Neuronal stem cell (in vitro differentiated cells): ENCODE measurements around the gene DCP1A.

Experiments used
- DNase-seq: peaks from one replicate; pipeline ENCODE4 v3.0.0-alpha.2; 2013; ENCODE audit warnings: low spot score
- H2AFZ ChIP-seq: one replicate; pipeline ENCODE4 v1.6.1; 2013; ENCODE audit warnings: mild to moderate bottlenecking, low read length, inconsistent platforms
- H2AK5ac ChIP-seq: 2 replicates; pipeline ENCODE4 v1.6.1; 2013; ENCODE audit warnings: low read depth, mild to moderate bottlenecking, inconsistent platforms, low read length, moderate library complexity, mixed read lengths
- H2BK120ac ChIP-seq: 2 replicates; pipeline ENCODE4 v1.6.1; 2013; ENCODE audit warnings: low read depth, mild to moderate bottlenecking, inconsistent platforms, low read length, moderate library complexity, mixed read lengths
- H2BK12ac ChIP-seq: one replicate; pipeline ENCODE4 v1.6.1; 2013; ENCODE audit warnings: low read length, inconsistent platforms
- H2BK15ac ChIP-seq: 2 replicates; pipeline ENCODE4 v1.6.1; 2013; ENCODE audit warnings: mild to moderate bottlenecking, low read length, inconsistent platforms, mixed read lengths
- H2BK5ac ChIP-seq: one replicate; pipeline ENCODE4 v1.6.1; 2013; ENCODE audit warnings: inconsistent platforms, mild to moderate bottlenecking, low read length, moderate library complexity
- H3K14ac ChIP-seq: one replicate; pipeline ENCODE4 v1.6.1; 2013; ENCODE audit warnings: low read length, inconsistent platforms
- H3K18ac ChIP-seq: 2 replicates; pipeline ENCODE4 v1.6.1; 2013; ENCODE audit warnings: low read length, inconsistent platforms
- H3K23ac ChIP-seq: 2 replicates; pipeline ENCODE4 v1.6.1; 2013; ENCODE audit warnings: low read depth, mild to moderate bottlenecking, mixed read lengths, low read length, inconsistent platforms; ENCODE audit not compliant: poor library complexity
- H3K27ac ChIP-seq: replicated peaks from 3 replicates; pipeline ENCODE4 v1.5.1; 2013; ENCODE audit warnings: low read length, inconsistent platforms
- H3K27me3 ChIP-seq, 3 experiments: 2 replicates each; pipeline ENCODE4 v1.6.1; 2013; ENCODE audit warnings: low read length in 3 of 3, mild to moderate bottlenecking in 2 of 3, inconsistent platforms in 1 of 3, low read depth in 1 of 3, mixed read lengths in 1 of 3, moderate library complexity in 1 of 3; ENCODE audit not compliant: control insufficient read depth in 3 of 3, insufficient read depth in 3 of 3
- H3K36me3 ChIP-seq, 2 donors: replicated peaks in 1 of 2; 2 replicates each; pipeline ENCODE4 v1.6.1; 2013; ENCODE audit warnings: low read length in 2 of 2; ENCODE audit not compliant: control insufficient read depth in 2 of 2, insufficient read depth in 2 of 2
- H3K4ac ChIP-seq: 2 replicates; pipeline ENCODE4 v1.6.1; 2013; ENCODE audit warnings: inconsistent platforms, mild to moderate bottlenecking, low read length, moderate library complexity
- H3K4me1 ChIP-seq, 2 donors: 1 replicate in 1 of 2; 2 replicates in 1 of 2; pipeline ENCODE4 v1.6.1; 2013; ENCODE audit warnings: low read length in 2 of 2, low read depth in 1 of 2; ENCODE audit not compliant: control insufficient read depth in 2 of 2, insufficient read depth in 1 of 2
- H3K4me2 ChIP-seq: one replicate; pipeline ENCODE4 v1.6.1; 2013; ENCODE audit warnings: mild to moderate bottlenecking, low read length, inconsistent platforms; ENCODE audit not compliant: insufficient read depth, poor library complexity, severe bottlenecking
- H3K4me3 ChIP-seq, 2 donors: 2 replicates each; pipeline ENCODE4 v1.5.1; 2013; ENCODE audit warnings: low read length in 2 of 2, mild to moderate bottlenecking in 2 of 2, inconsistent platforms in 1 of 2, moderate library complexity in 1 of 2
- H3K79me1 ChIP-seq: one replicate; pipeline ENCODE4 v1.6.1; 2013; ENCODE audit warnings: low read depth, mild to moderate bottlenecking, inconsistent platforms, low read length, moderate library complexity
- H3K9ac ChIP-seq: one replicate; pipeline ENCODE4 v1.6.1; 2013; ENCODE audit warnings: mild to moderate bottlenecking, low read depth, low read length, inconsistent platforms; ENCODE audit not compliant: poor library complexity
- H3K9me3 ChIP-seq, 2 donors: replicated peaks in 1 of 2; 2 replicates each; pipeline versions ENCODE3 to v1.6.1; 2013; ENCODE audit warnings: low read length in 2 of 2, mild to moderate bottlenecking in 2 of 2, inconsistent platforms in 1 of 2, low read depth in 1 of 2, mixed read lengths in 1 of 2, moderate library complexity in 1 of 2; ENCODE audit not compliant: control insufficient read depth in 2 of 2, insufficient read depth in 1 of 2
- H4K8ac ChIP-seq: one replicate; pipeline ENCODE4 v1.6.1; 2013; ENCODE audit warnings: low read depth, mild to moderate bottlenecking, inconsistent platforms, low read length, moderate library complexity
- H4K91ac ChIP-seq: one replicate; pipeline ENCODE4 v1.6.1; 2013; ENCODE audit warnings: low read length, low read depth, mild to moderate bottlenecking, inconsistent platforms; ENCODE audit not compliant: poor library complexity
- WGBS, 2 donors: extraction: QIAGEN DNeasy Blood & Tissue Kit; methylation state at CpG; one replicate each; pipeline ENCODE4 v1.1.7; 2013; ENCODE audit warnings: missing lambda C conversion rate in 2 of 2, mixed read lengths in 1 of 2; ENCODE audit not compliant: insufficient read length in 2 of 2, insufficient replicate concordance in 1 of 2; ENCODE audit errors: extremely low coverage in 2 of 2; 5-methylcytosine and 5-hydroxymethylcytosine counted together

The DCP1A gene

DNA sequence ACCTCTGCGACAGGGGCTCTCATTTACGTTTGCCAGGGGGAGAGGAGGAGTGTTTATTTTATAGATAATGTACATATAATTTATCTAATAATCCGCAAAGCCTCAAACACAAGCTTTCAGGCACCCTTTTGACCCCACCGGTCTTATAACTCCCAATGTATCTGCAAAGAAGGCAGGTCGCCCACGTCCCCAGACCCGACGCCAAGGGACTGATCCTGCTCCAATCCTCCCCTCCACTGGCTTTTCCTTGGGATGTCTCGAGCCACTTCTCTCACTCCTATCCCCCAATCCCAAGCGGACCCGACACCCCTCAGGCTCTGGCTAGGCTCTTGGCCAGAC, 452 bp downstream of the DCP1A start:
- H2AFZ ChIP-seq, result peak overlapping the region; percentile 91
- H3K23ac ChIP-seq, result no peak overlapping the region
- no peak overlapping the region for H3K14ac ChIP-seq
- WGBS, 2 donors, result no CpG with 5 or more reads among the region's 11 CpGs
- H4K8ac ChIP-seq, result no peak overlapping the region
- H3K36me3 ChIP-seq, result peaks cover 4 to 30% of the 10 kb centered on the region in 2 donors
- no peak overlapping the region for H2BK15ac ChIP-seq
- H2BK12ac ChIP-seq, result no peak overlapping the region
- H3K27ac ChIP-seq, result peak overlapping the region; percentile 90
- H2BK120ac ChIP-seq, result no peak overlapping the region
- peak overlapping the region; percentile 64 for H3K4me2 ChIP-seq
- peak overlapping the region; percentile 98 for H3K9ac ChIP-seq
- H3K4ac ChIP-seq, result no peak overlapping the region
- peaks cover 2 to 13% of the 10 kb centered on the region in 2 donors for H3K4me1 ChIP-seq
- peak overlapping the region; percentile 92 for H2BK5ac ChIP-seq
- H4K91ac ChIP-seq, result no peak overlapping the region
- H3K79me1 ChIP-seq, result no peaks in the 10 kb centered on the region
- H3K18ac ChIP-seq, result peak overlapping the region; percentile 38
- peak overlapping the region; percentile 96 for H3K4me3 ChIP-seq
- H3K27me3 ChIP-seq, result no peaks in the 10 kb centered on the region
- H3K9me3 ChIP-seq, result no peaks in the 10 kb centered on the region
- no peak overlapping the region for H2AK5ac ChIP-seq
- DNase-seq, result no peak

DNA sequence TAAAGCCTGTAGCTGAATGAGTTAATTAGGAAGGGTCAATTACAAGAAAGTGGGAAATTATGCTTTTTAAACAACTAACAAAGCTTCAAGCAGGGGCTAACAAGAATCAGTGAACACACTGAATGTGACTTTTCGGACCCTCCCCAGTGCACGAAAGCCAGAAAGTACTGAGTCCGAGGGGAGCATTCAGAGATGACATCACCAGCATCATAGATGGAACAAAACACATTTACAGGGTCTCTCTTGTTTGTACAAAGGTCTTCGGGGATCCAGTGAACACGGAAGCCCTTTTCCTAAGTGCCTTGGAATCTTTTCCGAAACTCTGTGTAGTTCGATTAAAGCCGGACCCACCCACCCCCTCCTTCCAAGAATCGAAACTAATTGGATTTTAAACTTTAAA, 829 bp downstream of the DCP1A start:
- WGBS, 2 donors, result no CpG with 5 or more reads among the region's 9 CpGs
- Histone ChIP-seq H3K9me3 (no peaks in the 10 kb centered on the region), H4K8ac (no peak overlapping the region), H2AFZ (peak overlapping the region; percentile 91), H2AK5ac (no peak overlapping the region), H3K36me3 (peaks cover 4 to 34% of the 10 kb centered on the region in 2 donors), H3K79me1 (no peaks in the 10 kb centered on the region), H2BK5ac (no peak overlapping the region), H3K4ac (no peak overlapping the region), H3K4me1 (peaks cover 2 to 13% of the 10 kb centered on the region in 2 donors), H2BK120ac (no peak overlapping the region), H3K14ac (no peak overlapping the region), H3K4me3 (peak overlapping the region; percentile 96), H3K9ac (no peak overlapping the region), H3K4me2 (peak overlapping the region; percentile 64), H2BK12ac (no peak overlapping the region), H3K27ac (no peak overlapping the region), H3K18ac (no peak overlapping the region), H3K27me3 (no peaks in the 10 kb centered on the region), H4K91ac (no peak overlapping the region), H2BK15ac (no peak overlapping the region), H3K23ac (no peak overlapping the region)
- peak; percentile 37 for DNase-seq

DNA sequence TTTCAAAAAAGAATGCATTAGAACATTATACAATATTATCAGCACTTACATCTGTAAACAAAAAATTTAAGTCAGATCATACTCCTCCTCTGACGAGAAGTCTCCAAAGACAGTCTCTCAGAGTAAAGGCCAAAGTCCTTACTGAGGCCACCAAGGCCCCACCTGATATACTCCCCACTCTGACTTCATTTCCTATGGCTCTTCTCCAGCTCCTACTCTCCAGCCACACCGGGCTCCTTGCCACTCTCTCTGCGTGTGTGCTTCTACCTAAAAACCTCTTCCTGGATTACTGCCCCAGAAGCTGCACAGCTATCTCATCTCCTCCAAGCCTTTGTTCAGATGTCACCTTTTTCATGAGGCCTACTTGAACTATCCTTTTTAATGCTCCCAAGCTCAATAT, 5.0 kb downstream of the DCP1A start:
- Histone ChIP-seq H4K91ac (no peak overlapping the region), H3K27me3 (no peaks in the 10 kb centered on the region), H2AK5ac (no peak overlapping the region), H3K9ac (no peak overlapping the region), H3K23ac (no peak overlapping the region), H3K4ac (no peak overlapping the region), H2BK120ac (no peak overlapping the region), H3K79me1 (no peaks in the 10 kb centered on the region), H3K9me3 (peaks cover 0 to under 1% of the 10 kb centered on the region in 2 donors), H3K4me2 (no peak overlapping the region), H4K8ac (no peak overlapping the region), H3K36me3 (peaks cover 8 to 72% of the 10 kb centered on the region in 2 donors), H2BK12ac (no peak overlapping the region), H3K14ac (no peak overlapping the region), H3K27ac (no peak overlapping the region), H2AFZ (no peak overlapping the region), H2BK15ac (no peak overlapping the region), H3K4me3 (no peak overlapping the region), H3K18ac (no peak overlapping the region), H2BK5ac (no peak overlapping the region), H3K4me1 (peaks cover 0 to 5% of the 10 kb centered on the region in 2 donors)
- DNase-seq, result no peak
- WGBS, 2 donors, result no CpG with 5 or more reads among the region's 3 CpGs

DNA sequence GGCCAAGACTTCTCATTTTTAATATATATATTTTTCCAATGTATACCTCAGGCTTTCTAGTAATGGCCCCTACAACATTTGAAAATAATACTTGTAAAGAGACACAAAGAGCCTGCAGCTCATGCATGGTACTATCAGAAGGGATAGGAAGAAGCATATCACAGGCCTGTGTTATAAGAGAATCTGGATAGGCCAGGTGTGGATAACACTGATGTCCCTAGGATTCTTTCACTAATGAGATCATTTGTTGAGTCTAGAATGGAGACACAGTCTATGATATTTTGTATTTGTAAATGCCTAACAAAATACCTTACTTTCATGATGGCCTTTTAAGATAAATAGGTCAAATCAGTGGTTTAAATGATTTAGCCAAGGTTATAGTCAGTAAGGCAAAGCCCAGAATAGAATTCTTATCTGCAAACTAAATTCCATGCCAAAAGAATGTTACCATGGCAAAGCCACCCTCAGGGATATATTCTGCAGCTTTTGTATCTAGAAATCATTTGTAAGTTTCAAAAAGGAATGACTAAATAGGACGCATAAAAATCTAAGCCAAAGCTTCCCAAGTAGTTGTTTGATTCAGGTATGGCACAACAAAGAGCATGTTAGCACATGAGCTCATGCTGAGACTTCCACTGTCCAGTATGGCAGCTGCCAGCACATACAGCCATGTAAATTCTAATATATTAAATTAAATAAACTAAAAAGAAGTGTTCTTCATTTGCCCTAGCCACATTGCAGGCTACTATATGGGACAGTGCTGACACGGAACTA, 10.0 kb downstream of the DCP1A start:
- no peaks in the 10 kb centered on the region for H3K27me3 ChIP-seq
- H2AK5ac ChIP-seq, result no peak overlapping the region
- H3K14ac ChIP-seq, result no peak overlapping the region
- H2BK120ac ChIP-seq, result no peak overlapping the region
- H2BK15ac ChIP-seq, result no peak overlapping the region
- H3K4me3 ChIP-seq, result no peak overlapping the region
- no peak overlapping the region for H3K23ac ChIP-seq
- DNase-seq, result no peak
- H4K8ac ChIP-seq, result no peak overlapping the region
- WGBS, 2 donors, result no CpG with 5 or more reads among the region's 2 CpGs
- peaks cover 3% of the 10 kb centered on the region for H3K79me1 ChIP-seq
- H3K18ac ChIP-seq, result no peak overlapping the region
- no peak overlapping the region for H2AFZ ChIP-seq
- no peak overlapping the region for H2BK12ac ChIP-seq
- no peak overlapping the region for H3K4me2 ChIP-seq
- peaks cover 0 to 9% of the 10 kb centered on the region in 2 donors for H3K9me3 ChIP-seq
- no peak overlapping the region for H4K91ac ChIP-seq
- H3K4me1 ChIP-seq, result no peaks in the 10 kb centered on the region
- H3K9ac ChIP-seq, result no peak overlapping the region
- no peak overlapping the region for H3K4ac ChIP-seq
- no peak overlapping the region for H3K27ac ChIP-seq
- H3K36me3 ChIP-seq, result peaks cover 9 to 87% of the 10 kb centered on the region in 2 donors
- H2BK5ac ChIP-seq, result no peak overlapping the region
